ENCODE data around the gene HTR3D.

GRCh38 chr3:184068344-184068743 is 36.8 kb downstream of the HTR3D start:
- TF ChIP-seq CTCF (IDR thresholded peaks at IDR 0.05; ENCODE audit: low read depth, low read length) (no peak), EZH2phosphoT487 (IDR thresholded peaks at IDR 0.05; ENCODE audit: low read depth) (no peak)
